Measurements from ENCODE around the gene PACC1. TPM values are rescaled to one million over a fixed set of nuclear protein-coding genes. Genes with fewer than 3 reads are reported as not detected.

Gene PACC1
- polyA plus RNA-seq (ENCODE audit: insufficient read length in 10 of 10) = 1 to 10 TPM; 6.1 to 8.9 (median 7.9) TPM
- long read RNA-seq, donor 1, partial matches to known transcripts = 0 of 3 reads
- long read RNA-seq, donor 1, other reads (novel, unspliced or antisense) = 0 of 3 reads
- long read RNA-seq, donor 2, partial matches to known transcripts = 0 of 2 reads
- long read RNA-seq, donor 2, other reads (novel, unspliced or antisense) = 0 of 2 reads
- long read RNA-seq, donor 3 = 0 reads
- long read RNA-seq, donor 4, partial matches to known transcripts = 230 of 256 reads
- long read RNA-seq, donor 4, other reads (novel, unspliced or antisense) = 25 of 256 reads
- long read RNA-seq, donor 5, partial matches to known transcripts = 0 of 1 reads
- long read RNA-seq, donor 5, other reads (novel, unspliced or antisense) = 0 of 1 reads
- long read RNA-seq, donor 6, partial matches to known transcripts = 0 of 3 reads
- long read RNA-seq, donor 6, other reads (novel, unspliced or antisense) = 0 of 3 reads
- long read RNA-seq, donor 7, partial matches to known transcripts = 9 of 10 reads
- long read RNA-seq, donor 7, other reads (novel, unspliced or antisense) = 0 of 10 reads
- long read RNA-seq, donor 8 = 0 reads
- long read RNA-seq, donor 9, partial matches to known transcripts = 0 of 1 reads
- long read RNA-seq, donor 9, other reads (novel, unspliced or antisense) = 0 of 1 reads

DNA sequence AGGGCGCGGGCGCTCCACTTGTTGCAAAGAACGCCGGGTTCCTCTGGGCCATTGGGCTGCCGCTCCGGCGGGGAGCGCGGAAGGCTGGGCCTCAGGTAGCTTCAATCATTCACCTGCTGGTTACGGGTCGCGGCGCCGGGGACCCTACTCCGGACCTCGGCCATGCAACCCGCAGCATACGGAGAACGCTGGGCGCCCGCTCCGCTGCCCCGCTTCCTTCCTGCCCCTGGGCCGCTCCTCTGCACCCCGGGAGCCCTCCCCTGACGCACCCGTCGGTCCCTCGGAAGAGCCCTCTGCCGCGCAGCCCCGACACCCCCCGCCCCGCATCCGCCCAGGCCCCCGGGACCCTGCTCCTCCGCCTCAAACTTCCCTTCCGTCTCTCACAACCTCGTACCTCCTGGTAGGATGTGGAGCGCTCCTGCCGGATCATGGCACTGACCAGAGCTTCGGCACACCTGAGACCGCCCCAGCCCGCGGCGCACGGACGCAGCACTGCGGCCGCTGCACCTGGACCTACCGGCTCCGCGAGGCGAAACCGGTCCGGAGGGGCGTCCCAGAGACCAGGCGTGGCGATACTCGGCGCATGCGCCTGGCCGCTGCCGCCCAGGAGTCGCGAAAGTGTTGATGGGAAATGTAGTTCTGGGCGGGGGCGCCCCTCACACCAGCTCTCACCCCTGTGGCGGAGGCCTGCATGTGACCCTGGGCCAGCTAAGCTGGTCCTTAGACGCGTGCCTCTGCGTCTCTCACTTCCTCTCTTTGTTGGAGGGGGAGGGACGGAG is at the start of gene PACC1:
Gene PACC1 (minus strand): TSS at position 559 of the 779 bp plus-strand sequence. CDS start 129 bp downstream, at position 430.
- peak; percentile 83 to 96 (median 91) for DNase-seq

DNA sequence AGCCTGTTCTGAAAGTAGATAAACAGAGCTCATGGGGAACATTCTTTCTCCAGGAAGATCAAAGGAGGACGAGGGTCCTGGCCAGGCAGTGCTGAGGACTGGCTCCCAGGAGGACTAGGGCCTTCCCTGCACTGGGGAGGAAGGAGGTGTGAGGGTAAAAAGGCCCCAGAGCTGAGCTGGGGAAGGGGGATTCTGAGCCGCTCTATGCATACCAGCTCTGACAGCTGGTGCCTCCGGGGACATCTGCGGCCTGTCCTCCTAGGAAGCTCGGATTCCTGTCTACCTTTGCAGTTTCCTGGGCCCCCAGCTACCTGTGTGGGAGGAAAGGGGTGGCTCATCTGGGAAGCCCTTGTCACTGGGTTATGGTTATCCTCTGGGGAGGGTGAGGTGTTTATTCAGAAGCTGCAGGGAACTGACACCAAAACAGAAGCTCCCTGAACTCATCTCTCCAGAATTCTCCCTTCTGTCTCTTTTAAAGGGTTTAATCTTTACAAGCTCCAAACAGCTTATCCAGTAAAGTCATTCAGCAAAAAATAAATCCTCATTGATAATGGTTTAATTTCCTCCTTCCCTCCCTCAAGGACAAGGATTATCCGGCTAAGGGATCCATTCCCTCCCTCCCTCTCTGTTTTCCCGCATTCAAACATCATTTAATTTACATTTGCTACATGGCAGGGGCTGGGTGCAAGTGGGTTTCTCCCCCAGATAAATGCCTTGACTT is 49.0 kb upstream of the PACC1 start:
- DNase-seq = no peak

DNA sequence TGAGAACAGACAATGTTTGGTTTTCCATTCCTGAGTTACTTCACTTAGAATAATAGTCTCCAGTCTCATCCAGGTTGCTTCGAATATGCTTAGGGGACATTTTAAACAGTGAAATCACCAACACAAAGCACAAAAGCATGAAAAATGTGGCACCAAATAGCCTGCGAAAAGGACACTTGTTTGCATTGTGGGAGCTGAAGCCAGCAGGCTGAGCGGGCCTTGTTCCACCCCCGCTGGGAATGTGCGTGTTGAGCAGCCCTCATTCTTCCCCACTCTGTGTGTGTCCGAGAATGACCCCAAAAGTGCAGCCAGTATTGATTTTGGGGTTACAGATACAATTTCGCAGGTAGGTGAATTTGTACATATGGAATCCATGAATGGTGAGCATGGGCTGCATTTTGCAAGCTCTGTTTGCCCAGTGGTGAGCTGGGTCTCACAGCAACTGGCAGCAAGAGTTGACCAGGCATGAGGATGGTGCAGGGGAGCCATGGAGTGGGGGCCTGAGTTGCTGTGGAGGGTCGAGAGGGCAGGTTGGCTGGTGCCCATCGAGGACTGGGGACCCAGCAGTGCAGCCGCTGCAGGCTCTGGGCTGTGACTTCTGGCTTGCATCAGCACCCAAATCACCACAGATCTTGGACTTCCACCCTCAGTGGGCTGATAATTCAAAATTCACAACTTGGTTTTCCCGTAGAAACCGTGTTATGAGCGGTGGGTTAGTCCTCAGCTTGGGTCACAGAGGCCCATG is 47.4 kb upstream of the PACC1 start:
- no peak for DNase-seq

DNA sequence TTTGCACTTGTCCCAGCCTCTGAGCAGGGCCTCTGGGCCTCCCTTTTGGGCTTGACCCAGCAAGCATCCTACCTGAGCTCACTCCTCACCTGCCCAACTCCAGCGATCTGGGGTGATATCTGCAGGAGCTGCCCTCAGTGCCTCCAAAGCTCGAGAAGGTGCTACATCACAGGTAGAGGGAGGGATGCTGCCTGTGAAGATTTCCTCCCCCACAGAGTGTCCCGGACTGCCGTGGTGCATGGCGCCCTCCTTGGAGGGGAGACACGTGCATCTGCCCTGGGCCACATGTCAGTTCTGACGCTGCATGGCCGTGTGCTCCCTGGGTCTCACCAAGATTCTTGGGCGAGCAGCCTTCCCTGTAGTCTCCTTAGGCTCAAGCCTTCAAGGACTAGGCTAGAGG is 45.7 kb upstream of the PACC1 start:
- no peak for DNase-seq

DNA sequence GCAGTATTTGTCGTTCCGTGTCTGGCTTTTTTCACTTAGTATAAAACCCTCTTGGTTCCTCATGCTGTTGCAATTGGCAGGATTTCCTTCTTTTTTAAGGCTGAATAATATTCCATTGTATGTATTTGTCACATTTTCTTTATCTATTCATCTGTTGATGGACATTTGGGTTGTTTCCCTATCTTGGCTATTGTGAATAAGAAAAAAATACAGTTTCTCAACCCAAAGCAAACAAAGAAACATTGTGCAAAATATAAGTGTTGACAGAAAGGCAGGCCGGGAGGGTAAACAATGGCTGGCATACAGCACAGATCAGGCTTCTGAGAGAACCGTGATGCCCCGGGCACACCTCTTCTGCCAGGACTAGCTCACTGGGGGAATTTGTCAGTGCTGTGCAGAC is 45.0 kb upstream of the PACC1 start:
- DNase-seq = no peak

DNA sequence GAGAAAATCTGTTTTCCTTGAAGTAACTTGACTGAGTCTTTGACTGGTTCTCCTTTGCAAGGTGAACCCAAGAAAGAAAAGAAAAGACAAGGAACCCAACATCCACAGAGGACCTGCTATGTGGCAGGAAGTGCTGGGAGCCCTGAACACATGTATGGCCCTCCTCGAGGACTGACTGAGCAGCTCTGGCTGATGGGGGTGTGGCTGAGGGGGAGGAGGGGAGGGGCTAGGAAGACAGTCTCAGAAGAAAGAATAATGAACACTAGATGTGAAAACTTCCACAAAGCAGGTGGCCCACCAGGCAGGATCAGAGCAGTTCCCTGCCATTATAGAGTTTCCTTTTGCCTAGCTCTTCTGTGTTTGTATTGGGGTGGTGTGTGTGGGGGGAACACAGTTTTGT is 44.1 kb upstream of the PACC1 start:
- DNase-seq = no peak

DNA sequence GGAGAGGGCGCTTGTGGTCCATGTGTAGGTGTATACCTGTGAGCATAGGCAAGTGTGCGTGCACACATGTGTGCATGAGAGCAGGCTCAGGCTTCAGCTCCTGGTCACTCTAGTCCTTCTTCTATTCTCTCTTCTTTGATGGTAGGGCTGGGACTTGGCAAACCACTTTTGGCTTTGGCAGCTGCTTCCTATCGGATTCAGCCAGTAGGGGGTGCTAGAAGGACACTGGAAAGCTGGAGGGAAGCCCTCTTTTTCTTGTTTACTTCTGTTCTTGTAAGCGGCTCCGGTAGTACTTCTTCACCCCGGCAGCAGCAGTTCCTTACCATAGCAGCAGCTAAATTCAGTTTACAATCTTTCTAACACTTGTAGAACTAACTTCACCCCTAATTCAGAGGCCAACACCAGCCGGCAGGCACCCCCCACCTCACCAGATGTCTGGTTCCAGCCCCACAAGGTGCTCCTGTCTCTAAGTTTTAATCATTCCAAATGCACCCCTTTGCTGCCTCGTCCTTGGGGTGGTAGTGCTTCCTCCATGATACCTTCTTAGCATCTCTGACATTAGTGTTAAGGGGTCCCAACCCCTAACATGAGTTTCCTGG is 43.2 kb upstream of the PACC1 start:
- no peak for DNase-seq

DNA sequence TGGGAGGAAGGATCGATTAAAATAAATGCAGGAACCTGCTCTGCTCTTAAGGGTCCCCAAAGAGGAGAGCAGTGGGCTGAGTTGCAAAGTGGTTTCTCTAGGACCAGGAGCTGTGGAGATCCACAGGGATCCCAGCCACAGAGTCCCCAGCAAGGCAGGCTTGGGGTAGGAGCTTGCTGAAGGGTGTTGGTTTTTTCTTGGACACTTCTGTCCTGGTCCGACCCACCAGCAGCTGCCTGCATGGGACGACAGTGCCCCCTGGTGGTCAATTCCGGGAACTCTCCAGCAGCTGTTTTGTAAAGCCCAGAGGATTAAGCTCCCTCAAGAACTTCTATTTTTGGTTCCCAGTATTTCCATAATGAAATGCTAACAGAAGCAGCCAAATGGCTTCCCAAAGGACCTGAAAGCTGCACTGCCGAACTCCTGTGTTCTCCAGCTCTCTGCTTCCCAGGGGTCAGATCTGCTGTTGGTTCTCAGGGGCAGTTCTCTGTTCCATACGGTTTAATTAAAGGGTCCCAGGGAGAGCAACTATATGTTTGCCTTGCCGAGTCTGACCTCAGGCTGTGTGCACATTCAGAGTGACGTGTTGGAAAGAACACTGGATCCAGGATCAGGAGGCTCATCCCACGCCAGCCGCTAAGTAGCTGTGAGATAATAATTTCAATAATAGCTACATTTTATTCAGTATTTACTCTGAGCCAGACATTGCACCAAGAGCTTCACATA is 41.3 kb upstream of the PACC1 start:
- DNase-seq = peak; percentile 83 to 91 (median 90)

DNA sequence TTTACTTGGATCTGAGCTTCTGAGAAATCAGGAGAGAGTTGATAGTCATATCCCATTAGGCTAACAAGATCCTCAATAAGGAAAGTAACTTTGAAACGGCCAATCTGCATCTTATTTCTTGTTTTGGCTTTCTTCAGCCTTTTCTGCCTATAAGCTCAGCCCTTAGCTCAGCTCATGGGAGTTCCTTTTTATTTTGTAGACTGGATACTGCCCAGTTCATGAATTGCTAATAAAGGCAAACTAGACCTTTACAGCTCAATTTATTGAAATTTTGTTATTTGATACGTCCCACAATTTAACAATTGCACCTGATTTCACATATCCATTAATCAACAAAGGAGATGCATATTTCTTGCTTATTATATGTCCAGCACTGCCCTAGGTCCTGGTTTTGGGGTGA is 40.7 kb upstream of the PACC1 start:
- no peak for DNase-seq

DNA sequence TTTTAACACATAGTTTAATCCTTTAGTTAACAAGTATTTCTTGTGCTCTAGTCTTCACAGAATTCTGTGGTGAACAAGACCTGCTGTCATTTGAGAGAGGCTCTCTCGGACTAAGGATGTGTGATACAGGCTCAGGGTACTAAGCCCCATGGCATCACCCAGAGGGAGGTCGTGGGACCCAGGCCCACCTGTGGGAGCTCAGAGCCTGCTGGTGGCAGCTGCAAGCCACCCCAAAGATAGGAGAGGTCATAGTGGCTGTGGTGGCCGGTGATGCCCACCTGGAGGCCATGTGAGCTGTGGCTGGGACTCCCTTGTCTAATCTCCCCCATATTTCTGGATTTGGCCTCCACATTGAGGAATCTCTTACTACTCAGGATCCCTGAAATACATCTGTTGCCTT is 40.1 kb upstream of the PACC1 start:
- DNase-seq = no peak

DNA sequence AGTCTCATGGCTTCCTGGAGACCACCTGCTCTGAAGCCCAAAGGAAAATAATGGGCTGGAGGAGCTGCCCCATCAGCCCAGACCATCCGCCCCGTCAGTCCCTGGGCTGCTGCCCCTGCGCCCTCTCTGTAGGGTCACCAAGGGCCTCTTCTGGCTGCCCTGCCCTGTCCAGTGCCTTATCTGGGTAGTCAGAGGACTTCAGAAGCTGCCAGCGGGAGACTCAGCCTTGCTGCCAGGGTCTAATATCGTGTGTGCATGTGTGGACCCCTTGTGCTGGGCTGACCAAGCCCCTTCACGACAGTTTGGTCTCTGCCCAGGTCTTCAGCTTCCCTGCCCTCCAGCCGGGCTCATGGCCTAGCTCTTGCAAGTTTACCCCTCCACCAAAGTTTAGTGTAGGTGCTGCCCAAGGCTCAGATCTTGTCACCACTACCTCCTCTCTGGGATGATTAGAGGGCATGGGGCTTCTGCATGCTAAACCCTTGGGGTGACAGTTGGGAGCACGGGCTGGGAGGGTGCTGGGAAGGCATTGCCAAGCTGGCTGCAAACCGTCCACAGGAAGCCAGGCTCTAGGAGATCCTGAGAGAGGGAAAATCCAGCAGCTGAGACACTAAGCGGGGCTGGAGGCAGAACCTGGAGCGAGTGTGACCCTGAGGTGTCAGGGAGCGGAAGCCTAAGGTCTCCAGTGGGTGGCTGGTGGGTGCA is 38.6 kb upstream of the PACC1 start:
- DNase-seq = no peak

DNA sequence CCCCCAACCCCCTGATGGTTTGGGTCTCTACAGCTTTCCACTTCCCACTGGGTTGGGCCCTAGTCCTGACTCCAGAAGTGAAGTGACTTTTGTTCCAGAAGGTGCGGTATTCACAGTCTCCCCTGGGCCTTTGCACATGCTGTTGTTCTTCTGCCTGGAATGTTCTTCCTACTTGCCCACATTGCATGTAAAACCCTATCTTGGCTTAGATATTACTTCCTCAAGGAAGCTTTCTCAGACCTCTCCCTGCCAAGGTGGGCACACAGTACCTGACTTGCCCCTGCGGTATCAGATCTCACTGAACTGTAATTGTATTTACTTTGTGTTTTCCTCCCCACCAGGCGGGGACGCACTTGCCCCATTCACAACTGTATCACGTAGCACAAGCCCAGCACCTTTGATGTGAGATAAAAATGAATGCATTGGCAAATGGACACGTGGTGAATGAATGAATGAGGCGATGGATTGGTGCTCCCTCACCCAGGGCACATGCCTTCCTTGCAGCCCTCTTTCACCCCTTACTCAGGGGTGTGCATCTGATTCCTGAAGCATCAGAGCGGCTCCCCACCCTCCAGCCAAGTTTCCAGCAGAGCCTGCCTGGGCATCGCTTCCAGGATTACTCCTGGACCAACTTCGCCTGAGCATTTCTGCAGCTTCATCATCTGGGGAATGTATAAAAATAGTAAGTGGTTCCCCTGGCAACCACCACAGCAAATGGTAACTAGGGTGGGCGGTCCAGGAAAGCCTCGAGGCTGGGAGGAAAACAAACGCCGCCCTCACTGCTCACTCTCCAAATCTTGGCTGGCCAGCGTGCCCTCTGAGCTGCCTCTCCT is 37.9 kb upstream of the PACC1 start:
- peak; percentile 64 to 93 (median 88) for DNase-seq

DNA sequence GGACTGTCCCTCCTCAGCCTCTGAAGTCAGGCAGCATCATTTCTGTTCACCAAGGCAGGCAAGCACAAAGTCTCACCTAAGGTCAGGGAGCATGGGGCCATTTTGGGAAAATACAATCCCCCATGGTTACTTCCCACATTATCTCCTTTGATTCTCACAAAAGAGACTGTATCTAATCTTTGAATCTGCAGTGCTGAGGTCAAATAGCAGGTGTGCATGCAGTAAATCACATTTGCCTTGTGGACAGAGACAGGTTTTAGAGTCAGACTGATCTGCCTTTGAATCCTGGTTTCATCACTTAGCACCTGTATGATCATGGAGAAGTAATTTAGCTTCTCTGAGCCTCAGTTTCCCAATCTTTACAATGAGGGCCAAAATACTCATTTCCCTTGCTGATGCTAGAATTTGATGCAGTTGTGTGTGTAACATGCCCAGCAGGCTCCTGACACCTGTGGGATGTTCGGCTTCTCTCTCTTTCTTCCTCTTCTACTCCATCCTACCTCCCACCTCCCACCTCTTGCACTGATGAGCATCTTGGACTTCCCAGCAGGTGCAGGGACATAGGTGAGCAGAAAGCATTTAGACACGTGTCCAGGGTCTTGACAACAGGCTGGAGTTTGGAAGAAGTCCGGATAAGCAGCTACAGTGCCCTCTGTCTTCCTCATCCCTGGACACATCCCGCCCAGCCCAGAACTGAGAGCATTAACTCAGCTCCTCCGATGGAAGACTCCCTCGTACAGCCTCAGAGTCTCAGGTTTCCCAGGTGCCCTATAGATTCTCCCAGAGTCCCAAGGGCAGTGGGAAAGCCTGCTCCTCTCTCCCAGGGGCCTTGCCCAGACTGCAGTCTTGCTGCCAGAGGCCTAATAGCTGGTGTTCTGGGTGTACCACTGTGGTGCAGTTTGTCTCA is 37.0 kb upstream of the PACC1 start:
- no peak for DNase-seq

DNA sequence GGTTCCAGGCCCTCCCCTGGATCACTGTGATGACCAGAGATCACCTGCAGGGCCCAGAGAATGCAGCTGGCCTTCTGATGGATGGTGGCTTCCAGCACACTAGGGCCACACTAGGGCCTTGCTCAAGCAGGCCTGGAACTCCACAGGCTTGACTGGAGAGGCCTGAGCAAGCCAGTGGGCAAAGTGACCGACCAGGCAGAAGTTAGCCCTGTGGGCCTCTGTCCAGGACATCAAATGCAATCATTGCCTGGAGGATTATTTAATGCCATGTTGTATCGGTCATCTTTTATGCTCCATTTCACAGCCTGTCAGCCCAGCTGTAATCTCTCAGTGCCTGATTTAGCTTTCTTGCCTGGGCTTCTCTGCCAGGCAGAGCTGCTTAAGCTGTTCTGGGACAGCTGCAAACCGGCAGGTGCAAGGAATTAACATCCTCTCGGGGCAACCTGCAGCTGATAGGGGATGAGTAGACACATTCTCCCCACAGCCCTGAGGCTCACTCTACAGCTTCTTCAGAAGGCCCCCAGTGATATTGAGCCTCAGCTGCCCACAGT is 35.7 kb upstream of the PACC1 start:
- DNase-seq = peak; percentile 69 to 78 (median 75)

DNA sequence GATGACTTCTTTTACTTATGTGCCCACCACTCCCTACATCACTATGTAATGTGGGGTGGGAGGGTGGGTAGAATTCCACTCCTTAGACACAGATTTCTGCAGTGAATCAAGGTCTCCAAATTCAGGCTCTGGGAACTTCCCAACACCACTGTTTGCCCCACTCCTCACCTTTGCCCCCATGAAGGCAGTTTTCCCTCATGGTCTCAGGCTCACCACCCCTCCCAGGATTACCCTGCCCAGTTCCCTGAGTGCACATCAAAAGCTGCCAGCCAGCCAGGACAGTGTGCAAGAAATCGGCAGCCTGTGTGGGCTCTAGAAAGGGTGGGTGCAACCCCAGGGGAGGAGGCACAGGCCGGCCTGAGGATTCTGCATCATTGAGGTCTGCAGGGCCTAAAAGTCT is 32.8 kb upstream of the PACC1 start:
- DNase-seq = no peak

DNA sequence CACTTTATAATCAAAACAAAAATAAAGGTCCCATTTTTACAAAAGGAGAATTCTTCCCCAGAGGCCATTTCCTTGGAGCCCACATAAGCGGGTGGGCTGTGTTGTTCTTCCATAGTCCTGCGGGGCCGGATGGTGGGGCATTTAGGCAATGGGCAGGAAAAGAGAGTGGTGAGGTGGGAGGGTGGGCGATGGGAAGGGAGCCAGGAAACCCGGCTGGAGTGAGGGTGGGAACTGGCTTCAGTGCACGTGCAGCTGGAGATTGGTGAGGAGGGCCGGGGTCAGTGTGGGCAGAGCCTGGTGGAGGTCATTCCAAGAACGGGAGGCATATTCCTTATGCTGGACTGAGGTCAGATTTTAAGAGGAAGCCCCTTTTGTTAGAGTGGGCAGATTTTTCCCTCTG is 31.6 kb upstream of the PACC1 start:
- DNase-seq = no peak

DNA sequence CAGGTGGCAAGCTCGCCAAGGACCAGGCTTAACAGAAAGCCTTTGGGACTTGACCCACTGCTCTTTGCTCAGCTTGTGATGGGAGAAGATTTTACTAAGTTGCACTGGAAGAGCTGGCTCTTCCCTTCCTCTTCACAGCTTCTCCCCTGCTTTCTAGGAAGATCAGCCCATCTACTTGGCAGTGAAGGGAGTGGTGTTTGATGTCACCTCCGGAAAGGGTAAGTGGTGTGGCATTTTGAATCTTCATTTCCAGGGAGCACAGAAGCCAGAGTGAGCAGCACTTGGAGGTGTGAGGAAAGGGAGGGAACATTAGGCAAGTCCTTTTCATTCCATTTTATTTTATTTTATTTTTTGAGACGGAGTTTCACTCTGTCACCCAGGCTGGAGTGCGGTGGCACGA is 27.7 kb upstream of the PACC1 start:
- DNase-seq = no peak
